CD4-positive, alpha-beta T cell treated with Interleukin-2 at 100 ng/mL for 4 hours (primary cell): ENCODE data around the gene ARHGAP23.

Source experiments
- DNase-seq: peaks from one replicate; pipeline ENCODE4 v3.0.0-alpha.2; 2020; ENCODE audit warnings: low spot score

ARHGAP23 gene

DNA sequence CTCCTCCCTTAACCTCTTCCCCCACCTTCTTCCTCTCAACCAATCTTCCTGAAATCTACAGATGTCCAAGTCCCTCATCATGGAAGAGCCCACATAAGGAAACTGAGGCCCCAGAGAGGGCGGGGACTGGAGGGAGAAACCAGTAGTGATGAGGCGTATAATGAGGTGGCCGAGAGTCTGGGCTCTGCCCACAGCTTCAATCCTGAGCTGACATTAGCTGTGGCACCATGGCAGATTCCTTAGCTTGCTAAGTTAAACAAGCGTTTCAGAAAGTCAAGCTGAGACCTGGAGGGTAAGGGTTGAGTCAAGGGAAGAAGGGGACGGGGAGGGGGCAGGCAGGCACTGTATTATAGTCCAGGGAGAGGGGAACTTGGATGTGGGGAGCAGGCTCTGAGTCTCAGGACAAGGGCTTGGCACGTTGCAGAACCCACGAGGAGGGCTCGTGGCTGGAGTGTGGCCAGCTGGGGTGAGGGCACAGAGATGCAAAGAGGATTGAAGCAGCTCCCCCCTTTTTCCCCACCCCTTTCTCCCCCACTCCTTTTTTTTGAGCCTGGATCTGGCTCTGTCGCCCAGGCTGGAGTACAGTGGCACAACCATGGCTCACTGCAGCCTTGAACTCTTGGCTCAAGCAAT lies 13.3 kb downstream of the ARHGAP23 start:
- no peak for DNase-seq

DNA sequence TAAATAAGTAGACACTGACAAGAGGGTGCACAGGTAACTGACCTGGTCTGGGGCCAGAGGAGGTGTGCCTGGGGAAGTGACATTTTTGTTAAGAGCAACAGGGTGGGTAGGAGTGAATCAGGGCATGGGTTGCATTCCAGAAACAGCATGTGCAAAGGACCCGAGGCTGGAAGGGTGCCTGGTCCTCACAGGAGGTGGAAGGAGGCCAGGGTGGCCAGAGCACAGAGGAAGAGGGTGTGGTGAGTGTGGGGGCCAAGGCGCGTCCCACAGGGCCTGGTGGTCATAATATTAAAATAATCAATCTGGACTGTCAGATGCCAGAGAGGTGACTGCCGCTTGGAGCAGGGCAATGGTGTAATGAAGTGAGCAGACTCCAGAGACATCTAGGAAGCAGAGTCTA lies 14.3 kb downstream of the ARHGAP23 start:
- no peak for DNase-seq

DNA sequence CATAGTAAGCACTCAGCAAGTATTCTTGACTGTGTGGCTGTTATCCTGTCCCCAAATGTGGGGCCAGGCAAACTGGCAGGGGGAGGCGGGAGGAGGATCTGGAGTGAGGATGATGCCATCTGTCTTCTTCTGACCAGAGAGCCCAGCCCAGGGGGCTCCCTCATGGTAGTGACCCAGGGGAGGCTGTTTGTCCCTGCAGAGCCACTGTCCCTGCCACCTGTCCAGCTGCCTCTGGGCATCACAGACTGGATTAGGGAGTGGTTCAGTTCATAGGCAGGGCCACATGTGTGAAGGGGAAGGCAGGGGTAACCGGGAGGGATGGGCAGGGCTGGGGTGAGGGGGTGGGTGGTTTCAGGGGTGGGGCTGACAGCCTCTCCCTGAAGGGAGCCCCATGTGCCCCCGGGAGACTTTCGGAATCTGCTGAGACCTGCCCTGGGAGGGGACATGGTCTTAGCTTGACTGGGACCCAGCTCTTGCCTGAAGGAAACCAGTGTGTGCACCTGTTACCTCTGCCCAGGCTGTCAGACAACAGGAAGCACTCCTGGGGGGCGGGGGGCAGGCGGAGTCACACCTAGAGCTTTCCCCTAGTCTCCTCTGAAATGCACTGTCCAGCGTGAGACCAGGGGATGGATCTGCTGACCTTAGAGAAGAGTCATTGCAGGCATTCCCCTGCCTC lies 15.2 kb downstream of the ARHGAP23 start:
- no peak for DNase-seq

DNA sequence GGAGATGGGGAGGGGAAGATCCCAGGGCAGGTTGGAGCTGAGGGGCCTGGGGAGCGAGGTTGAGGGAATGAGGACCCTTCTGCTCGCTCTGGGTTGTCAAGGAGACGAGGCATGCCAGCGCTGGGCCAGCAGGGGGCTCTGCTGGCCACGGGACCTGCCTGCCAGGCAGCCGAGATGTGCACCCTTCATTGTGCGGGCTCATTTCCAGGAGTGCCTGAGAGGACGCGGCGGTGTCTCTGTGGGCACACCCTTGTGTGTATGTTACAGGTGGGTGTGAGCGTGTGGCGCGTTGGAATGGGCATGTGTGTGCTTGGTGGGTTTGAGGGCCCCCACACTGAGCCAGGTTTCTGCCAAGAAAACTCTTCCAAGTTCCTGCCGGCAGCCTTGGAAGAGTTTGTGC lies 15.9 kb downstream of the ARHGAP23 start:
- DNase-seq, result peak; percentile 44

DNA sequence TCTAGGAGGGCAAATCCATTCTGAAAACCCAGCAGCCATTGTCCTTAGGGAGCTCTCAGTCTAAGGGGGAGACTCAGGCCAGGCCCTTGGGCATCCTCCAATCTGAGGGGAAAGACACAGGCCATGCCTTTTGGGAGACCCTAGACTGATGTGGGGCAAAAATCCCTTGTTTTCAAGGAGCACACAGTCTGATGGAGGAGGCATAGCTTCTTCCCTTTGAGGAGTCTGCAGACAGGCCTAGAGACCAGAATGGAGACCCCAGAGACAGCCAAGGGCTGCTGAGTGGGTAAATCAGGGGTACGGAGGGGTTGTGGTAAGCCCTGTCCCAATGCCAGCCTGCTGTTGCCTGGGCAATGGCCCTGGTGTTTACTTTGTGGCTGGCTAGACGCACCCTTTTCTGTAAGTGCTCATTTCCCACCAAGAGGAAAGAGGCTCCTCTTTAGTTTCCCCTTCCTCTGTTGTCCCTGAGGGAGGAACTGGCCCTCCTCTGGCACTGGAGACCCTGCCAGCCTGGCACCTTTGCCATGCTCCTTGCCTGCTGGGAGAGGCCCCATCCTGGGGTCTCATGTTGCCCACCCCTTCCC lies 19.3 kb downstream of the ARHGAP23 start:
- DNase-seq, result no peak

DNA sequence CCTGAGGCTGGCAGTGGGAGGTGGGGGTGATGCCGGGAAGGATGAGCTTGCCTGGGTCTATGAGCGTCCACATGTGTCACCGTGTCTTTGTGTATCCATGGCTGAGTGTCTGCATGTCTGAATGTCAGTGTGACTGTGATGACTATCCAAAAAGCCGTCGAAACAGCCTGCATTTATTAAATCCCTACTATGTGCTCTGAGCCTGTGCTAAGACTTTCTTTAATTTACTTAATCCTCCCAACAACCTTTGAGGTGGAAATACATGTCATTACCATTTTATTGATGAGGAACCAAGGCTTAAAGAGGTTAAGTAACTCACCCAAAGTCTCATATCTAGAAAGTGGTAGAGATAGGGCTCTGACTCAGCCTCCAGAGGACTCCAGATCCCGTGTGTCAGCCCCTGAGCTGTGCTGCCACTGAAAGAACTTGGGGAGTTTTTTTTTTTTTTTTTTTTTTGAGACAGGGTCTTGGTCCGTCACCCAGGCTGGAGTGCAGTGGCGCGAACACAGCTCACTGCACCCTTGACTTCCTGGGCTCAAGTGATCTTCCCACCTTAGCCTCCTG lies 20.0 kb downstream of the ARHGAP23 start:
- DNase-seq, result no peak

DNA sequence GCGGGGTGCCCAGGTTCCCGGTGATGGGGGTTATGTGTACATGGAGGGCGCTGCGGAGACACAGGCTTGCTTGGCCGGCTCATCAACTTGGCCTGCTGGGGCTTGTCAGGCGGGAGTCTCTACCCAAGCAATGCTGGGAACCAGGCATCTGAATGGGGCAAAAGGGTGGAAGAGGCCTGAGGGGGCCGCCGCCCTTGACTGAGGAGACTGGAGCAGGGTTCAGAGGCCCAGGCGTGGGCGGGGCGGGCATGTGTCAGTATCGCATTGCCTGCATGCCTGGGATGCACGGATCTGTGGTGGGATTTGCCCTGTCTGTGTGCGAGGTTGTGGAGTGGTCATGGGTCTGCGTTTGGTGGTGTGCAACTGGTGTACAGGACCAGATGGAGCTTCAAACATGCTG lies 21.1 kb downstream of the ARHGAP23 start:
- no peak for DNase-seq

DNA sequence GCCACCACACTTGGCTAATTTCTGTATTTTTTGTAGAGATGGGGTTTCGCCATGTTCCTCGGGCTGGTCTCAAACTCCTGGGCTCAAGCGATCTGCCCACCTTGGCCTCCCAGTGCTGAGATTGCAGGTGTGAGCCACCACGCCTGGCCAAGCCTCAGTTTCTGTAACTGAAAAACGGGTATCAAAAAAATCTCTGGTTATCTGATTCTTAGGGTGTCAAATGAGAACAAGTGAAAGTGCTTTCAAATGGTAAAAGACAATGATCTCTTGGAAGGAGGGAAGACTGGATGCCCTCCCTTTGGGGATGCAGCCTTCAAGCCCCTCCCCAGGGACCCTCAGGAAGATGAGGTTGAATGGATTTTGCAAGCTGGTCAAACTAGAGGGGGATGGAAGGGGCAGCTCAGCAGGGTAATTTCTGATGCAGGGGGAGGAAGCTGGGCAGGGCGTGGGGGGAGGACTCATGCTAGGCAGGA lies 22.3 kb downstream of the ARHGAP23 start:
- no peak for DNase-seq

DNA sequence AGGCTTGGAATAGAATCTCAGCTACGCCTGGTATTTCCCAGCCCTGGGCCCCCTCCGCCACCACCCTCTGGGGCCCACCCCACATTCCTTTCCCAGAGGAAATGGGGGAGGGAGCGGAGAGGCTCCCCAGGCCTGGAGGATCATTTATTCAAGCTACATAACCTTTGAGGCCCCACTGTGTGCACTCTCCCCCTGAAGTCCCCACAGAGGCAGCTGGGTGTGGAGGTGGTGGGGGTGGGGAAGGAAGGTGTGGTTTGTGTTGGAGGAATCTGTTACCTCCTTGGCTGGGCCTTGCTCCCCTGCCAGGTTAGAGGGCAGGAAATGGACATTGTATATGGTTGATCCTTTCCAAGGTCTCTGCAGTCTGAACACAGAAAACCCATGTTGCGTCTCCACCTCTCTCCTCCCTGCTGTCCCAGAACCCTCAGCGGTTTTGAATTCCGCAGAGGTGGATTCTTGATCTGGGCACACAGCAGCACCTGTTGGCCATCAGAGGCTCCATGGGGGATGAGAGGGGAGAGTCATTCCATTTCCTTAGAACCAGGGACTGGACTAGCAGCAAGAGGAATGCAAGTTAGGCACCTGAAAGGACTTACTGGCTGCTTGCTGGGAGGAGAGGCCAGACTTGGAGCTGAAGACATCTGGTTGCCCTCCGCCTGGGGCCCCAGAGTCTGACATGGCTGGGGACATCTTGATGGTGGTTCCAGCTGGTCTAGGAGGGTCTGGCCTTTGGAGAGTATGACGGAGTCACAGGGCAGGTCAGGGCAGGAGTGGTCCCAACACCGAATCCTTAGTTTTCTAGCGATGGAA lies 23.0 kb downstream of the ARHGAP23 start:
- no peak for DNase-seq

DNA sequence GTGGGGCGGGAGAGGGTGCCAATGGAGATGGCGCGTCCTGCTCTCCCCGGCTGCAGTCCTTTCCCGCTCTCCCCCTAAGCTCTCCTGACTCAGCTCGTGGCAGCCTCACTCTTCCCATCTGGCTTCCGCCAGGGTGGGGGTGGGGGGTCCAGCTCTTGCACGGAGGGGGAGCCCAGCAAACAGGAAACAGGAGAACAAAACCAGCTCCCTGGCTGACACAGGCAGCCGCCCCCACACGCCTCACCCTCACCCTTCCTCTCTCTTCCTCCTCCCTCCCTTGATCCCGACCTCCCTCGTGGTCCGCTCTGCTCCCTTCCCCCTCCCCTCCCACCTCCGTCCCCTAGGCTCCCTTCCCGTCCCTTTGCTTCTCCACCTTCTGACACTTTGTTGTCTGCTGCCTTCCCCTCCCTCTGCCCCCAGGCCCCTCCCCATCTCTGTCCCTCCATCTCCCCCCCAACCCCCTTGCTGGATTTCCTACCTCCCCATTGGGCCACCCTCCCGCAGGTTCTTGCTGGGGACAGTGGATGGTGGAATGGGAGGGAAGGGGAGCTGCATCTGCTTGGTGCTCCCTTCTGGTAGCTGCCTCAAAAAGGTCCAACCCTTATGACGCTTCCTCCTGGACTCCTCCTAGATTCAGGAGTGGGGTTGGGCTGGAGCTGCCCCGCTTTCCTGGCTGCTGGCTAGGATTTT lies 23.7 kb downstream of the ARHGAP23 start:
- DNase-seq, result no peak

DNA sequence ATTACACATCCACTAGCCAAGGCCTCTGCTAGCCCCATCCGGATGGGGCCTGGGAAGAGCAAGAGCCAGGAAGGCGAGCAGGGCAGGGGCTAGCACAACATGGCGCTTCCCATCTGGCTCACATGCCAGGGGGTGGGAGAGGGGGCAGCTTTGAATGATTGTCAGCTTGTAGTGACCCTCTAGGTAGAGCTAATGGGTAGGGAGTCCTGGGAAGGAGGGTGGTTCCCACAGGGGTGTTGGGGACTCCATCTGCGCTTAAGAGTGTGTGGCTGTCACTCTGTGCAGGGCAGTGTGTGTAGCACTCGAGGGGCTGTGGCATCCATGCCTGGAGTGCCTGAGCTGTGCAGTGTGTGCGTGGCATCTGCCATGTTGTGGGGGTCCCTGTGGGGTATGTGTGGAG lies 24.5 kb downstream of the ARHGAP23 start:
- DNase-seq, result no peak

DNA sequence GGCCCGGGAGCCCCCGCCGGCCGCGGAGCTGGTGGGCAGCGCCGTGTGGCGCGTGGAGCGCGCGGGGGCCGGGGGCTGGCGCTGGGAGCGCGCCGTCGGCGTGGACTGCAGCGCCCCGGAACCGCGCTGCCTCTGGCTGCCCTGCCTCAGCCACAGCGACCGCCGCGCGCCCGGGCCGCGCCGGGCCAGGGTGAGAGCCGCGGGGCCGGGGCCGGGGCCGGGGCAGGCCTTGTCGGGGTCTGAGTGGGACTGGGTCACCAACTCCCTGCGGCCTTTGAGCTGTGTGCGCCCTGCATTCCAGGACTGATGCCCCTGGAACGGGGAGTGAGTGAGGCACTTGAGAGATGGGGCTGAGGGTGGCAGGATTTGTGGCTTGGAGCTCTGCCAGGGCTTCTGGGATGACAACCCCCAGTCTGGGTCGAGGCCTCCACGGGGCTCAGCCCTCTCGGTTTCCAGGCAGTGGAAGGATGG lies 25.7 kb downstream of the ARHGAP23 start:
- no peak for DNase-seq

DNA sequence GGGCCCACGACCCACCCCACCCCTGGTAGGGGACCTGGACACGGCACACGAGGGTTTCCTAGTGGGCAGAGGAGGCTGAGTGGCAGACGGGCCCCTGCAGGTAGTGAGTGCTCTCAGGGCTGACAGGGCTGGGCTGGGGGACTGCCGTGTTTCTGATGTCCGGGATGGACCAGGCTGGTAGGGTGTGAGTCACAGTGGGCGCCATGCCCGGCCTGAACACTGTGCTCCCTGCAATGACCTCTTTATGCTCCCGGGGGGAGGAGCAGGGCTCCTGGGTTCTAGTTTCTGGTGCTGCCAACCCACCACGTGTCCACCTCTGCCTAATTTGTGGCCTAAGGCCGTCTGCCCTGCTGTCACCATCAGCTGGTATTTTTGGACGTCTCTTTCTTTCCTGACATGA lies 26.3 kb downstream of the ARHGAP23 start:
- no peak for DNase-seq

DNA sequence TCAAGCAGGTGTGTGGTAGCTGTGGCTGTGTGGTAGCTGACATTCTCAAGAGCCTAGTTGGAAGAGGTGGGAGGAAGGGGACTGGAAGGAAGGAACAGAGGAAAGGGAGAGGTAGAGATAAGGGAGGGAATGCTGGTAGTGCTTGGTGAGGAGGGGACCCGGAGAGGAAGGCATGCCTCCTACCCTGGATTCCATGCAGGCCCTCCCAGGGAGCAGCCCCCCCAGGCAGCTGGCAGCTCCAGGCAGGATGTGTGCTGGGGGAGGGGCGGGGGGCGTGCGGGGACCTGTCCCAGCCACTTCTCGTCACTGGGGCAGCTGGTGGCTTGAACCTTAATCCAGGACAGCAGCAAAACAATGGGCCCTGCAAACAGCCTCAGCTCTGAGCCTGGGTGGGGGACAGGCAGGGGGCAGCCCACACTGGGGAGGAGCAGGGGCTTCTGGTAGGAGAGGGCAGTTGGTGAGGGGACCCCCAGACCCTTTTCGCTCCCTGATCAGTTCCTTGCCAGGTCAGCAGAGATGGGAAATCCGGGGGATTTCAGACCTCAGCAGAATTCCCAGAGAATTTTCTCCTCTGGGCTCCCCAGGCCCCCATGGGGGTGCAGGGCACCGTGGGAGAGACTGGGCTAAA lies 27.1 kb downstream of the ARHGAP23 start:
- DNase-seq, result no peak

DNA sequence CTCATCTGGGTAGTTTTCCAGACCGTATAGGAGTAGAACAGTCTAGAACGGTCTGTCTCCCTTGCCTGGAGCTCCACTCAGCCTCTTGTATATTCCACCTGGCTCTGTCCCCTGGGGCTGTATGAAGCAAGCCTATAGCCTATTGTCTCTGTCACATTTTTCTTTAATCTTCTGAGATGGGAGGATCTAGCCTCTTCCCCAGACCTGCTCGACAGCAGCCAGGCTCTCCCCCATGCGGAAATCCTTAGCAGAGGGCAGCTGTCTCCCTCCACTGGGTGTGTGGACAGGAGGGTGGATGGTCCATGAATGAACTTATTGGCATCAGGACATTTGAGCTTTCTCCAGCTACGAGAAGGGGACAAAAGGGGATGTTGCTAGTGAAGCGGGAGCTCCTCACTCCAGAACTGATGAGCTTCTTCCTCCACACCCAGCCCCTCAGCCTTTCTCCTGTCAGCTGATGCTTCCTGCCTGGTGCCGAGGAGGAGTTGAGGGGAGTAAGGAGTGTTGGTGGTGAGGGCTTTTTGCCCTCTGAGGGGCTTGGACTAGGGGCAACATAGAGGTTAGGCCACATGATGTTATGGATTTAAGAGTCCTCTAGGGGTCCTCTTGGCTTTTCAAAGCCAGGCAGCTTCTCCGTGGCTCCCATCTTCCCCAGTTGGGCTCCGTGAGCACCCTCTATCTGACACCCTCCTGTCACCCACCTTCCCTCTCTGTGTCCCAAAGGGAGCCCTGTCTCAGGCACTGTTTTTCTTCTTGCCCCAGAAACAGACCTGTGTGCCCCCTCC lies 28.0 kb downstream of the ARHGAP23 start:
- DNase-seq, result no peak

DNA sequence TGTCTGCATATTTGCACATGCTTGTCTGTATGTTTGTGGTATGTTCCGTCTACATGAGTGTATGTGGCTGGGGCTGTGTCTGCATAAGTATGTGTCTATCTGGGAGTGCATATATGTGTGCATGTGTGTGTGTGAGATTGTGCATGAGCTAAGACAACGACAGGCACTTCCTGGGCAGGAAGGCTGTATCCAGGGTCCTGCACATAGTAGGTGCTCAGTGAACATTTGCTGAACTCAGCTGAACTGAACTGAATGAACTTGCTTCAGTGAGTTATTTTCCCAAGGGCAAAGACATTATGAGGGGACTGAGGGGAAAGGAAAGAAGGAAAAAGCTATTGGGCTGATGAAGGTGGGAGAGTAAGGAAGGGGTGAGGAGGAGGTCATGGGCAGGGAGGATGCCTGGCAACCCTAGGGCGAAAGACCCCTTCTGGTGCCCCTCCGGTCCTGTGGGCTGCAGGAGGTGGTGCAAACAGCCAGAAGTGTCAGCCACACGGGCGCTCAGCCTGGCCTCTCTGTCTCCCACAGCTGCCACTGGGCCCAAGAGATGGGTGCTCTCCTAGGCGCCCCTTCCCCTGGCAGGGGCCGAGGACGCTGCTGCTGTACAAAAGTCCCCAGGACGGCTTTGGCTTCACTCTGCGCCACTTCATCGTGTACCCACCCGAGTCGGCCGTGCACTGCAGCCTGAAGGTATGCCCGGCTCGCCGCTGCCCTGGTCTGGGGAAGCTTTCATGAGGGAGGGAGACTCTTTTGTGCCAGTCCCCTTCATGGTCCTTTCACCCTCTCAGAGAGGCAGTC lies 29.5 kb downstream of the ARHGAP23 start:
- DNase-seq, result no peak

DNA sequence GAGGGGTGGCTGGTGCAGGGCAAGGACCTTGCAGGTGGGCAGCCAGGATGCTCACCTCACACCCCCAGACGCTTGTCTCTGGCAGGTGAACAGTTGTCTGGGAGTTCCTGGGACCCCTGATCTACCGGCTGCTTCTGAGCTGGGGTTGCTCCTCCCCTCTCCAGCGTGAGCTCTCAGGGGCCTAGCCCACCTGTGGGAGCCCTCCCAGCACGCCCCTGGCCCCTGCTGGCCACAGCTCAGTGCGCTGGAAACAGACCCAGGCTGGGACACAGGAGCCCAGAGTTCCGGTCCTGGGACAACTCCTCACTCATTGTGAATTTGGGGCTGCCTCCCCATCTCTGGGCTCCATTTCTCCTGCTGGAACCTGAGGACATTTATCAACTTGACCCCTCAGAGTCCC lies 30.3 kb downstream of the ARHGAP23 start:
- DNase-seq, result no peak

DNA sequence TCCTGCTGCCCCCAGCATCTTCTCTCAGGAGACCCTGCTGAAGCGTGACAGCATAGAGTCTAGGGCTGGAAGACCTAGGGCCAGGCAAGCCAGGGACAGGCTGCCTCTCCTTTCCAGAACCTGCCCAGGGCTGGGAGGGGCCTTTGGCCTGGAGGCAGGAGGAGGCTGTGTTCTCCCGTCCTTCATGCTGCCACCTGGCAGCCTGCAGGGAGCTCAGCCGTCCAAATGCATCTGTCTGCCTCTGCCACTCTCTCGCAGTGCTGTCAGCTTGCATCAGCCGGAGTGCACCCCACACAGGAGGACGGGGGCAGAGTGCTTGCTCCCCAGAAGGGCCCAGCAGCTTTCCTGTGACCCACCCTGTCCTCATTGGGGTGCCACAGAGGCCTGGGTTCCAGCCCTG lies 31.3 kb downstream of the ARHGAP23 start:
- DNase-seq, result no peak

DNA sequence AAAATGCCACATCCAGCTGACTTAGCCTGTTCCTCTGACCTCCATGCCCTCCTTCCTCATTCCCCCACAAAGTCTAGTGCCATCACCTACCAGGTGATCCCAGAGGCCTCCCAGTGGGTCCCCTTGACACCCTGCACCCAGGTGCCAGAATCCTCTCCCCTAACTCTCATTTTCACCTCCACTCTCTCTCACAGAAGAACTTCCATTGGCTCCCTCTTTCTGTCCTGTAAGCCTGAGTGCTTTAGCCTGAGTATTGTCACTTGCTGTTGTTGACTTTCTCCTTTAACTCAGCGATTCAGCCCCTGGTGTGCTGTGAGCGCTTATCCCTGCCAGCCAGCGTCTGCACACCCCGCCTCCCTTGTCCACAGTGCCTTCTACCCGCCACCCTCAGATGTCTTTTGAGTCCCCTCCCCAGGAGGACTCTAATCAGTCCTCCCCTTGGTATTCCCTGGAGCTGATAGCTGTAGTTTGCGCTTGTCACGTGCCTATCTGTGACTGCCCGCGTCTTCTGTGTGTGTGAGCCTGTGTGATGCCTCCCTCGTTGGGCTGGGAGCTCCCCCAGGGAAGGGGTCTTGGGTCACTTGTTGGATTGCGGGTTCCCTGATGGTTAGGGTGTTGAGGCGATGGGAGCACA lies 31.9 kb downstream of the ARHGAP23 start:
- no peak for DNase-seq
